GM18511 (cell line): ENCODE measurements around the gene VEZF1.

Source experiments
- ATAC-seq: cut with Tn5 transposase; IDR thresholded peaks from one replicate; pipeline ENCODE4 v1.9.1; 2021; ENCODE audit warnings: mild to moderate bottlenecking, moderate library complexity; ENCODE audit not compliant: unreplicated experiment

Gene VEZF1

GRCh38 chr17:57935833-57936807, 51.9 kb downstream of the VEZF1 start:
- no peak for ATAC-seq

GRCh38 chr17:57931488-57932137, 56.4 kb downstream of the VEZF1 start:
- no peak for ATAC-seq

DNA sequence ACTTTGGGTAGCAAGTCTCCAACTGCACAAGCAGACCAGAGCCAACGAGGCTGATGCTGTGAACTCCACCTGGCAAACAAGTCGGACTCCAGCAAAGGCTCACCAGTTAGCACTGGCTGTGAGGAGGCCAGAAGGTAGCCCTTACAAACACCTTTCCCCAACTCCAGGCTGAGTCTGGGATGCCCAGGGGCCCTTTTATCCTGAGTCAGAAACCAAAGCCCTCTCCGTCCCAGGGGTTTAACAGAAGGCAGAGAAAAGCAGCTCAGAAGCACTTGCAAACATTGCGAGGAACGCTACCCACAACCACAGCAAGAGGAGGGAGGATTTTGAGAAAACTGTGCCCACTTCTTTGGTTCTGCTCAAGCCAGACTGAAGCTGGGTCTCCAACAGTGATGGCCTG, 57.8 kb downstream of the VEZF1 start:
- no peak for ATAC-seq

GRCh38 chr17:57929386-57929785, 58.7 kb downstream of the VEZF1 start:
- ATAC-seq: no peak

- ATAC-seq: no peak
Observed at GRCh38 chr17:57928928-57929327, 59.1 kb downstream of the VEZF1 start.

GRCh38 chr17:57927048-57927723, 60.9 kb downstream of the VEZF1 start:
- ATAC-seq: no peak

DNA sequence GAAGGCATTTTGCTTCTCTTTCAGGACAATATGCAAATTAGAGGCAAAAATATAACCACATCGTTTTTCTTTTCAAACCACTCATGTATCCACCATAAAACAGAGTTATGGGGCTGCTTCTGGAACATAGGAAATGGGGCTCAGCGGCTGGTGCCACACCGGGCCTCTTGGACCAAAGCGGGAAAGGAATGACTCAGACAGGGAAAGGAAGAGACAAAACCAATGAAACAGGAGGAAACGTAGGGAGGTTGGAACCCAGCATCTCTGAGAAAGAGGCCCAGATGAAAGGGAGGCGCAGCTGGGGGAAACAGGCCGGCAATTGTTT, 61.4 kb downstream of the VEZF1 start:
- no peak for ATAC-seq

- ATAC-seq: no peak
Observed at GRCh38 chr17:57925361-57925990, 62.6 kb downstream of the VEZF1 start.

- no peak for ATAC-seq
Observed at GRCh38 chr17:57924677-57925076, 63.4 kb downstream of the VEZF1 start.
